GM19035 (cell line): ENCODE results near the gene CD58.

ENCODE experiments used
- ATAC-seq: cut with Tn5 transposase; IDR thresholded peaks from one replicate; pipeline ENCODE4 v1.9.1; 2021; ENCODE audit not compliant: unreplicated experiment

CD58 gene

DNA sequence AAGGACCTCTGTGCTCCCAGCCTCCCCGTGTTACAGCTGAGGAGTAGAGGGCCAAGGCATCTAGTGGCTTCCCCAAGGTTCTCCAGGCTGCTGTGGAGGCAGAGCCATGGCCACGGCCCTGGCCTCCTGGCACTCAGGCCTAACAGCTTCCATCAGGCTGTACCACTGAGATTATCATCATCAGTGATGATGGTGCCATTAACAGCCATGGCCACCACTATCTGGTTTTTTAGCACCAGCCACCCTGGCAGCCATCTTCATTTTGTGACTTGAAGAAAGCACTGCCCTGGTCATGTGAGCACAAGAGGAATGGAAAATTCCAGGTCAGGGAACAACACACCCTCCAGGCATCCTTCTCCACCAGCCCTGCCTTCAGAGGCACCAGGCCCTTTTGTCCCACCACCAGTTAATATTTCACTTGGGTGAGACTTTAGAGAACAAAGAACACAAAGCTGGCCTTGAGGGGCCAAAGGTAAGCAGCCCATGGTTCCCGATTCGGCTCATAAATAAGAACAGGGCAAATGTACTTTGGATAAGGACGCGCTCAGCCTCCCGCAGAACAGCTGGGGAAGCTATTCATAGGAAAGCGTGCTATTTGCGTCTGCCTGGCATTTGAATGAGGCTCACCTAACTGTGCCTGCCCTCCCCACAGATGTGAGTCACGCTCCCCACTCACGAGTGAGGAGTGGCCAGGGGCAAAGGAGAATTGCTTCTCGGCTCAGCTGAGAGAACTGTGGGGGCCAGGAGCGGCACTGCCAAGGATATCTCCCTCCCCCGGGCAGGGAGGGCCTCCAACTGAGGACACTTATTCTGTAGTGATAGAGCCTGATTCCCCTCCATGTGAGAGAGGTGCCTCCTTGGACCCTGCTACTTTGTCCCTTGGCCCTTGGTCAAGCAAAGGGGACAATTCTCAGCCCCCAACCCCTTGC, 95.6 kb downstream of the CD58 start:
- ATAC-seq = no peak

- ATAC-seq = no peak
Measured at GRCh38 chr1:116472431-116472961, 98.3 kb downstream of the CD58 start.

DNA sequence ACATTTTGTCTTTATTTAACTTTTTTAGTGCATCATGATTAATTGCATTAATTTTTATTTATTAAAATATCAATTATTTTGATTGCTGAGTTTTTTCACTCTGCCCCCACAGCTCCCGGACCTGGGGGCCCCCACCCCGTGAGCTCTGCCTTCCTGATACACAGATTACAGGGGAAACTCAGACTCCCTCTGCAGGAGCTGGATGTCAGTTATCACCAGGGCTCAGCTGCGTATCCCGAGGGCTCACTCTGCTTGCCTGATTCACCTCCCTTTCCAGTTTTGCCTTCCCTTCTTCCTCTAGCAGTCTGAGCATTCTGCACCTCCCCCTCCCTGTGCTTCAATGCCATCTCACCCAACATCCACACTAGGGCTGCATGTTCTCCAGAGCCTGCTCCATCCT, 99.6 kb downstream of the CD58 start:
- ATAC-seq = no peak

DNA sequence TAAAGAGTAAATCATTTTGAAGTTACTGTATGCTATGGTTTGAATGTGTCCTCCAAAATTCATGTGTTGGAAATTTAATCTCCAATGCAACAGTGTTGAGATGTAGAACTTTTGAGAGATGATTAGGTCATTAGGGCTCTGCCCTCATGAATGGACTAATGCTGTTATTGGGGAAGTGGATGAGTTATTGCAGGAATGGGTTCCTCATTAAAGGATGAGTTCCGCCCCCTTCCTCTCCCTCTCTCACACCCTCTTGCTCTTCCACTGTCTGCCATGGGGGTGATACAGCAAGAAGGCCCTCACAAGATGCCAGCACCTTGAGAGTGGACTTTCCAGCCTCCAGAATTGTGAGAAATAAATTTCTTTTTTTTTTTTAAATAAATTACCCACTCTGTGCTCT, 100.2 kb downstream of the CD58 start:
- no peak for ATAC-seq

DNA sequence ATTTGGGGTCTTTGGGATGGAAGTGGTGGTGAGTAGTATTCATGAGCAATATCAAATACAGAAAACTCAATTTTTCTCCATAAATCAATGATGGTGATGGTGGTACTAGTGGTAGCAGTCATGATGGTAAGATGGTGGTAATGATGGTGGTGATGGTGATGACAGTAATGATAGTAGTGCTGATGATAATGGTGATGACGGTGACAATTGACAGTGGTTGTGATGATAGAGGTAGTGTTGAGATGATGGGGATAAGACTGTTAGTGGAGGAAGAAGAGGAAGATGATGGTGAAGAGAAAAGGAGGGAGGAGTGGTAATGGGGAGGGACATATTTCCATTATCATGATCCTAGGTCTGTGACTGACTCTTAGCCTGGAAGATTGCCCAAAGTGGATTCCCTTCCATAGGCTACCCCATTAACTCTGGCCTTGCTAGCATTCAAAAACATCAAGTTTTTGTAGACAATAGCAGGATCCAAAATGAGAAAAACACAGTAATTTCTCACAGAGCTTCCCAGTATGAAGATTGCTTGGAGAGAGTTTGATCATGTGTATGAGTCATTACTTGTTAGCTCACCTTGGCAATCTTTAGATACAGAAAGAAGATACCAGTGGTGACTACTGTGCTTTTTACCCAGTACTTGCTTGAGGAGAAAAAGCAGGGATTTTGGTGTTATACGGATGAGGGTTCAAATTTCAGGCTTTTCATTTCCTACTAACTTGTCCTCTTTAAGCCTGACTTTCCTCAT, 103.8 kb downstream of the CD58 start:
- ATAC-seq = no peak

- no peak for ATAC-seq
Measured at GRCh38 chr1:116465845-116466685, 104.8 kb downstream of the CD58 start.

DNA sequence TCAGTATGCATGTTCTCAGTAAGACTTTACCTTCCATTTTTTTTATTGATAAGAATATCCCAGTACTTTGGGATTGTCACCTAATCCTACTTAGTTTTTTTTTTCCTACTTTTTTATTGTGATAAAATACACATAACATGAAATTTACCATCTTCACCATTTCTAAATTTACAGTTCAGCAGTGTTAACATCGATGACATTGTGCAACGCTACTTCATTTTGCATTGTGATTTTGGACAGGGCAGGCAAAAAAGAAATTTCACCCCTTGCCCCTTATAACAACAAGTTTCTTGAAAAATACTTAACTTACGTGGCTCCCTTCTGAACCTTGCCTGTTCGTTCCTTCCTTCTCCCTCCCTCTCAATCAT, 105.4 kb downstream of the CD58 start:
- ATAC-seq = no peak
